ENCODE measurements around the gene KMT2C.
"Not testable (repeated sequence)": the region's sequence is repeated elsewhere in the genome, so short reads cannot be mapped to it uniquely, and the experiment has no call there.

DNA sequence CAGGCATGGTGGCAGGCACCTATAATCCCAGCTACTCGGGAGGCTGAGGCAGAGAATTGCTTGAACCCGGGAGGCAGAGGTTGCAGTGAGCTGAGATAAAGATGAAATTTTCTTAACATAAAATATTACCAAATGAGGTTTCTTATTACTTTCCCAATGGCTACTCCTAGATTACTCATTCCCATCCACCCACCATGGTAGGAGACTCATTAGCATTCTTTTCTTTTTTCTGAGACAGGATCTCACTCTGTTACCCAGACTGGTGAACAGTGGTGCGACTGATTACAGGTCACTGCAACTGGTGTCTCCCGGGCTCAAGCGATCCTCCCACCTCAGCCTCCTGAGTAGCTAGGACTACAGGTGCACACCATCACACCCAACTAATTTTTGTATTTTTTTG is 82.5 kb downstream of the KMT2C start:
- TF ChIP-seq NFE2L1 (CRISPR knock-in tag; IDR thresholded peaks at IDR 0.05): not testable (repeated sequence)
- TF ChIP-seq, protein P1, sequence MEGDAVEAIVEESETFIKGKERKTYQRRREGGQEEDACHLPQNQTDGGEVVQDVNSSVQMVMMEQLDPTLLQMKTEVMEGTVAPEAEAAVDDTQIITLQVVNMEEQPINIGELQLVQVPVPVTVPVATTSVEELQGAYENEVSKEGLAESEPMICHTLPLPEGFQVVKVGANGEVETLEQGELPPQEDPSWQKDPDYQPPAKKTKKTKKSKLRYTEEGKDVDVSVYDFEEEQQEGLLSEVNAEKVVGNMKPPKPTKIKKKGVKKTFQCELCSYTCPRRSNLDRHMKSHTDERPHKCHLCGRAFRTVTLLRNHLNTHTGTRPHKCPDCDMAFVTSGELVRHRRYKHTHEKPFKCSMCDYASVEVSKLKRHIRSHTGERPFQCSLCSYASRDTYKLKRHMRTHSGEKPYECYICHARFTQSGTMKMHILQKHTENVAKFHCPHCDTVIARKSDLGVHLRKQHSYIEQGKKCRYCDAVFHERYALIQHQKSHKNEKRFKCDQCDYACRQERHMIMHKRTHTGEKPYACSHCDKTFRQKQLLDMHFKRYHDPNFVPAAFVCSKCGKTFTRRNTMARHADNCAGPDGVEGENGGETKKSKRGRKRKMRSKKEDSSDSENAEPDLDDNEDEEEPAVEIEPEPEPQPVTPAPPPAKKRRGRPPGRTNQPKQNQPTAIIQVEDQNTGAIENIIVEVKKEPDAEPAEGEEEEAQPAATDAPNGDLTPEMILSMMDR (IDR thresholded peaks at IDR 0.05): not testable (repeated sequence)
